Activated CD4-positive, alpha-beta T cell treated with anti-CD3 and anti-CD28 coated beads, Interleukin-2, Interleukin-4, amounts not matched to agents 100 ng/mL and 50 ng/mL, durations not matched to agents 16 hours and 8 hours (primary cell): ENCODE data around the gene PRKACG.

Experiments used
- DNase-seq: peaks from one replicate; pipeline ENCODE4 v3.0.0-alpha.2; 2020; ENCODE audit warnings: low spot score

The PRKACG gene

GRCh38 chr9:68983522-68984424, 30.1 kb downstream of the PRKACG start:
- DNase-seq, result peak; percentile 50

GRCh38 chr9:68983008-68983411, 30.9 kb downstream of the PRKACG start:
- no peak for DNase-seq

- peak; percentile 15 for DNase-seq
These were observed 32.1 kb downstream of the PRKACG start for GRCh38 chr9:68981789-68982188.

GRCh38 chr9:68980341-68980914, 33.5 kb downstream of the PRKACG start:
- DNase-seq, result no peak

GRCh38 chr9:68979538-68980314, 34.2 kb downstream of the PRKACG start:
- peak; percentile 80 for DNase-seq

GRCh38 chr9:68978501-68978900, 35.4 kb downstream of the PRKACG start:
- no peak for DNase-seq

- DNase-seq, result no peak
These were observed 35.8 kb downstream of the PRKACG start for GRCh38 chr9:68978066-68978465.

- DNase-seq, result no peak
These were observed 38.4 kb downstream of the PRKACG start for GRCh38 chr9:68975365-68976043.

GRCh38 chr9:68974901-68975300, 39.0 kb downstream of the PRKACG start:
- DNase-seq, result no peak

GRCh38 chr9:68974431-68974830, 39.5 kb downstream of the PRKACG start:
- peak; percentile 94 for DNase-seq

GRCh38 chr9:68973619-68974018, 40.3 kb downstream of the PRKACG start:
- DNase-seq, result no peak

- DNase-seq, result no peak
These were observed 43.8 kb downstream of the PRKACG start for GRCh38 chr9:68970151-68970550.

GRCh38 chr9:68969538-68969937, 44.4 kb downstream of the PRKACG start:
- no peak for DNase-seq

GRCh38 chr9:68967800-68968199, 46.1 kb downstream of the PRKACG start:
- no peak for DNase-seq

GRCh38 chr9:68966496-68966944, 47.4 kb downstream of the PRKACG start:
- no peak for DNase-seq

- no peak for DNase-seq
These were observed 49.1 kb downstream of the PRKACG start for GRCh38 chr9:68964765-68965164.

- no peak for DNase-seq
These were observed 49.8 kb downstream of the PRKACG start for GRCh38 chr9:68964102-68964541.

GRCh38 chr9:68963416-68963815, 50.5 kb downstream of the PRKACG start:
- no peak for DNase-seq
